ENCODE data around the gene TMEM178B. TPM values are rescaled to one million over a fixed set of nuclear protein-coding genes. Genes with fewer than 3 reads are reported as not detected.

The TMEM178B gene
- total and polyA plus RNA-seq, 9 of the 15 experiments (the other 6 are each of a cell fraction or from before 2014, with no cell fraction given) = under 0.01 to 0.03 (median 0.01) TPM; not detected in 5

- TF ChIP-seq NRF1 (conservative IDR thresholded peaks at IDR 0.05 in 1 of 2, IDR thresholded peaks at IDR 0.05 in 1 of 2) (no peak), CBFB (CRISPR knock-in tag; IDR thresholded peaks at IDR 0.05) (no peak), KAT2B (IDR thresholded peaks at IDR 0.05; ENCODE audit: low read depth, low read length) (no peak), NCOR1 (IDR thresholded peaks at IDR 0.05) (no peak), C11orf30 (IDR thresholded peaks at IDR 0.05; ENCODE audit: low read depth) (peak; percentile 56; the same call in 1 of the 2 replicates), ZNF707 (CRISPR knock-in tag; conservative IDR thresholded peaks at IDR 0.05) (no peak)
- TF ChIP-seq, protein P1, sequence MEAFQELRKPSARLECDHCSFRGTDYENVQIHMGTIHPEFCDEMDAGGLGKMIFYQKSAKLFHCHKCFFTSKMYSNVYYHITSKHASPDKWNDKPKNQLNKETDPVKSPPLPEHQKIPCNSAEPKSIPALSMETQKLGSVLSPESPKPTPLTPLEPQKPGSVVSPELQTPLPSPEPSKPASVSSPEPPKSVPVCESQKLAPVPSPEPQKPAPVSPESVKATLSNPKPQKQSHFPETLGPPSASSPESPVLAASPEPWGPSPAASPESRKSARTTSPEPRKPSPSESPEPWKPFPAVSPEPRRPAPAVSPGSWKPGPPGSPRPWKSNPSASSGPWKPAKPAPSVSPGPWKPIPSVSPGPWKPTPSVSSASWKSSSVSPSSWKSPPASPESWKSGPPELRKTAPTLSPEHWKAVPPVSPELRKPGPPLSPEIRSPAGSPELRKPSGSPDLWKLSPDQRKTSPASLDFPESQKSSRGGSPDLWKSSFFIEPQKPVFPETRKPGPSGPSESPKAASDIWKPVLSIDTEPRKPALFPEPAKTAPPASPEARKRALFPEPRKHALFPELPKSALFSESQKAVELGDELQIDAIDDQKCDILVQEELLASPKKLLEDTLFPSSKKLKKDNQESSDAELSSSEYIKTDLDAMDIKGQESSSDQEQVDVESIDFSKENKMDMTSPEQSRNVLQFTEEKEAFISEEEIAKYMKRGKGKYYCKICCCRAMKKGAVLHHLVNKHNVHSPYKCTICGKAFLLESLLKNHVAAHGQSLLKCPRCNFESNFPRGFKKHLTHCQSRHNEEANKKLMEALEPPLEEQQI (IDR thresholded peaks at IDR 0.05) = no peak
Observed at GRCh38 chr7:141512597-141512996, 438.7 kb downstream of the TMEM178B start (continued).

DNA sequence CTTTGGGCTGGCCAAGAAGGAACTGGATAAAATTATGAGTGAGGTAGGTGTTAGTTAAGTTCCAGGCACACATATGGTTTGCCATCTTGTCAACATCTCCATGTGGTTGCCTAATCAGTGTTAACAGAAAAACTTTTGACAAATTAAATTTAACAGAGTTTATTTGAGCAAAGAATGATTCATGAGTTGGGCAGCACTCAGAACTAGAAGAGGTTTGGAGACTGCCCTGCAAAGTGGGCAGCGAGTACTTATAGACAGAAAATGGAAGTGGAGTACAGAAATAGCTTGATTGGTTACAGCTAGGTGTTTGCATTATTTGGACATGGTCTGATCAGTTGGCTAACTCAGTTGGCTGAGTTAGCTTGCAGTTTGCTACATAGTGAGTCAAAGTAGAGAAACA lies 439.9 kb downstream of the TMEM178B start:
- Histone ChIP-seq H3K9ac (ENCODE audit: insufficient read depth in 1 of 2, low read depth in 2 of 2, low read length in 2 of 2) (no peak overlapping the region), H3K36me3 (ENCODE audit: control insufficient read depth, insufficient read depth, low read length) (no peaks in the 10 kb centered on the region), H4K20me1 (replicated peaks; ENCODE audit: control insufficient read depth, insufficient read depth, low read length) (no peaks in the 10 kb centered on the region), H3K27me3 (ENCODE audit: control insufficient read depth in 2 of 2, insufficient read depth in 2 of 2, low read length in 2 of 2) (peaks cover 41 to 49% of the 10 kb centered on the region in 2 experiments), H3K9me3 (replicated peaks; ENCODE audit: control insufficient read depth, insufficient read depth, low read depth, low read length) (no peaks in the 10 kb centered on the region), H2AFZ (ENCODE audit: low read depth, low read length) (no peak overlapping the region), H3K79me2 (ENCODE audit: control insufficient read depth, insufficient read depth, low read length) (no peaks in the 10 kb centered on the region), H3K9me1 (ENCODE audit: control insufficient read depth, insufficient read depth, low read length) (no peaks in the 10 kb centered on the region), H3K4me1 (replicated peaks in 1 of 2; ENCODE audit: control insufficient read depth in 2 of 2, insufficient read depth in 2 of 2, low read length in 2 of 2) (peaks cover 0 to 7% of the 10 kb centered on the region in 2 experiments; a peak in 1 of 5 replicates), H3K4me2 (ENCODE audit: insufficient read depth, low read length) (no peak overlapping the region), H3K27ac (ENCODE audit: extremely low read depth, low read depth, low read length) (no peak overlapping the region), H3K4me3 (no peak overlapping the region)
- in situ Hi-C loops (cut with MboI) (no loop called here), intact Hi-C loops (cut with micrococcal nuclease) (no loop called here)
- FAIRE-seq (no peak), ATAC-seq (no peak), DNase-seq (ENCODE audit: extremely low read depth in 1 of 4, low spot score in 3 of 4) (no peak)
- POLR2A ChIA-PET = no interaction called here
- CTCF ChIA-PET (ENCODE audit: low intra/inter-chr PET ratio) = no interaction called here
- WGBS (ENCODE audit: insufficient coverage, low coverage, missing lambda C conversion rate) = 0% methylated on average over 1 of the region's 1 CpG
- no TSS peak for BruUV-seq (replicated peaks)
- TF ChIP-seq CHCHD3 (CRISPR knock-in tag; IDR thresholded peaks at IDR 0.05) (no peak), CREB3L1 (IDR thresholded peaks at IDR 0.05; ENCODE audit: borderline replicate concordance, low read depth) (no peak), GATAD2B (IDR thresholded peaks at IDR 0.05; ENCODE audit: borderline replicate concordance) (no peak), PRPF4 (IDR thresholded peaks at IDR 0.05; ENCODE audit: insufficient read depth, low read depth, low read length, poor library complexity, severe bottlenecking) (no peak), TCF3 (CRISPR knock-in tag; IDR thresholded peaks at IDR 0.05) (no peak)
- TF ChIP-seq, protein P2, sequence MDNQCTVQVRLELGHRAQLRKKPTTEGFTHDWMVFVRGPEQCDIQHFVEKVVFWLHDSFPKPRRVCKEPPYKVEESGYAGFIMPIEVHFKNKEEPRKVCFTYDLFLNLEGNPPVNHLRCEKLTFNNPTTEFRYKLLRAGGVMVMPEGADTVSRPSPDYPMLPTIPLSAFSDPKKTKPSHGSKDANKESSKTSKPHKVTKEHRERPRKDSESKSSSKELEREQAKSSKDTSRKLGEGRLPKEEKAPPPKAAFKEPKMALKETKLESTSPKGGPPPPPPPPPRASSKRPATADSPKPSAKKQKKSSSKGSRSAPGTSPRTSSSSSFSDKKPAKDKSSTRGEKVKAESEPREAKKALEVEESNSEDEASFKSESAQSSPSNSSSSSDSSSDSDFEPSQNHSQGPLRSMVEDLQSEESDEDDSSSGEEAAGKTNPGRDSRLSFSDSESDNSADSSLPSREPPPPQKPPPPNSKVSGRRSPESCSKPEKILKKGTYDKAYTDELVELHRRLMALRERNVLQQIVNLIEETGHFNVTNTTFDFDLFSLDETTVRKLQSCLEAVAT (IDR thresholded peaks at IDR 0.05) = no peak
- TF ChIP-seq, protein P3, sequence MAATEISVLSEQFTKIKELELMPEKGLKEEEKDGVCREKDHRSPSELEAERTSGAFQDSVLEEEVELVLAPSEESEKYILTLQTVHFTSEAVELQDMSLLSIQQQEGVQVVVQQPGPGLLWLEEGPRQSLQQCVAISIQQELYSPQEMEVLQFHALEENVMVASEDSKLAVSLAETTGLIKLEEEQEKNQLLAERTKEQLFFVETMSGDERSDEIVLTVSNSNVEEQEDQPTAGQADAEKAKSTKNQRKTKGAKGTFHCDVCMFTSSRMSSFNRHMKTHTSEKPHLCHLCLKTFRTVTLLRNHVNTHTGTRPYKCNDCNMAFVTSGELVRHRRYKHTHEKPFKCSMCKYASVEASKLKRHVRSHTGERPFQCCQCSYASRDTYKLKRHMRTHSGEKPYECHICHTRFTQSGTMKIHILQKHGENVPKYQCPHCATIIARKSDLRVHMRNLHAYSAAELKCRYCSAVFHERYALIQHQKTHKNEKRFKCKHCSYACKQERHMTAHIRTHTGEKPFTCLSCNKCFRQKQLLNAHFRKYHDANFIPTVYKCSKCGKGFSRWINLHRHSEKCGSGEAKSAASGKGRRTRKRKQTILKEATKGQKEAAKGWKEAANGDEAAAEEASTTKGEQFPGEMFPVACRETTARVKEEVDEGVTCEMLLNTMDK (IDR thresholded peaks at IDR 0.05; ENCODE audit: borderline replicate concordance, insufficient read depth, low read depth, low read length, poor library complexity, severe bottlenecking) = no peak
